HUDEP-2 (cell line): ENCODE measurements around the gene HPSE2.
"Not testable (repeated sequence)": the region's sequence is repeated elsewhere in the genome, so short reads cannot be mapped to it uniquely, and the experiment has no call there.

ENCODE experiments used
- DNase-seq, 76 experiments: peaks; one replicate each; lab custom pipeline; 2025; ENCODE audit not compliant: unreplicated experiment in 76 of 76; lab: John Stamatoyannopoulos, UW

The HPSE2 gene

DNA sequence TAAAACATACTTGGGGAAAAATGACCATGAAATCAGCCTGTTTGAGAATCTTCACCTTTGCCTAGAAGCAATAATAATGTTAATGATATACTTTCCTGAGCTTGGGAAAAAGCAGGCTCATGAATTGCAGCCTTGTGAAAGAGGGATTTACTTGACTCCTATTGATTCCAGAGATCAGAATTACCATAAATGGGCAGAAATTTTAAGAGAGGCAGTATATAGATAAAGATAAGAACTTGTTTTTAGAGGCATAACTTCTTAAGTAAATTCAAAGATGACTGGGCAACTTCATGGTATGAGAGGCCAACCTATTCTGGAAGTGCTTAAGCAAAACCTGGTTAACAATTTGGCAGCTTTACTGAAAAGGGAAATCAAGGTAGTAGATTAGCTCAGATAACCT, 225.4 kb downstream of the HPSE2 start:
- DNase-seq: no peak

DNA sequence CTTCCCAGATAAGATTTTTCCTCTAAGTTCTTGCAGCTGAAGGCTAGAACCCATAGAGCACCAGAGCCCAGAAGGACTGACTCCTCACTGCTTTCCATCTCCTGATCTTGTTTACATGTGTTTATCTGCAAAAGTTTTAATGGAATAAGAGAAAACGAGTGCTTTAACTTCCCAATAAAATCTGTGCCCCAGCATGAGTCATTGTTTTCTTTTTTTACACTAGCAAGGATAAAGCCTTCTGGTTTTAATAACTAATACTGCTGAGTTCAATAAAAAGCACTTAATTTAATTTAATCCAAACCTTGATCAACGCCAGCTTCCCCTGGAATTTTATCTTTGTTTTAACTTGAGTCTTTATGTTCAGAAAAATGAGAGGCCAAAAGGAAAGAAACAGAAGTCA, 227.6 kb downstream of the HPSE2 start:
- no peak for DNase-seq

DNA sequence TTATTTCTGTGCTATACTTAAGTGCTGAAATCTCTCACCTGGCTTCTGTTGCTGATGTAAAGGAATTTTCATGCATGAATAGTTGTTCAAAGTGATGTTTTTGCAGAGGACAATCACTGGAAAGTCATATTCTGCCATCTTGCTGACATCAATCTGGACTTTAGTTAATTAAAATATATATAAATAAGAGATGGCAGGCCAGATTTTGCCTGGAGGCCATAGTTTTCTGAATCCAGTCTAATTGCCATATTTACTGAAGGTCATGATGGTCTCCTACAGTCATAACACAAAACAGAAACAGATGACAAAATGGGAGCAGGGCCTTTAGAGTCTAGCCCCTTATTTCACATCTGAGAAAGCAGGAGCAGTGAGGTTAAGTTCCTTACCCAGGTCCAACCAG, 228.2 kb downstream of the HPSE2 start:
- no peak for DNase-seq

DNA sequence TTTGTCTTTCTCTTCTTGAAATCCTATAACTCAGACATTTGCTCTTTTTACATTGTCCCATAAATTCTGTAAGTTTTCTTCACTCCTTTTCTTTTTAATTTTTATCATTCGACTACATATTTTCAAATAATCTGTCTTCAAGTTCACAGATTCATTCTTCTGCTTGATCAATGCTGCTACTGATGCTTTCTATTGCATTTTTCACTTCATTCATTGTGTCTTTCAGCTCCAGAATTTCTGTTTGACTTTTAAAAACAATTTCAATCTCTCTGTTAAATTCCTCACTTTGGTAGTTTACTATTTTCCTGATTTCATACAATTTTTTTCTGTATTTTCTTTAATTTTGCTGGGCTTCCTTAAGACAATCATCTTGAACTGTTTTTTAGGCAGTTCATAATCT, 230.4 kb downstream of the HPSE2 start:
- DNase-seq: no peak

DNA sequence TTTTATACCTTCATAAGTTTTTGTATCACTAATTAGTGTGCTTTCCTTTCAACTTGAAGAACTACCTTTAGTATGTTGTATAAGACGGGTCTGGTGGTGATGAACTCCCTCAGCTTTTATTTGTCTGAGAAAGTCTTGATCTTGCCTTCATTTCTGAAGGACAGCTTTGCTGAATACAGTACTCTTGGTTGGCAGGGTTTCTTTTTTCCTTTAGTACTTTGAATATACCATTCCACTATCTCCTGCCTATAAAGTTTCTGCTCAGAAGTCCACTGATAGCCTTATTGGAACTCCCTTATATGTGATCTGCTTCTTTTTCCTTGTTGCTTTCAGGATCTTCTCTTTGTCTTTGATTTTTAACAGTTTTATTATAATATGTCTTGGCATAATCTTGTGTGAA, 230.9 kb downstream of the HPSE2 start:
- DNase-seq: no peak

DNA sequence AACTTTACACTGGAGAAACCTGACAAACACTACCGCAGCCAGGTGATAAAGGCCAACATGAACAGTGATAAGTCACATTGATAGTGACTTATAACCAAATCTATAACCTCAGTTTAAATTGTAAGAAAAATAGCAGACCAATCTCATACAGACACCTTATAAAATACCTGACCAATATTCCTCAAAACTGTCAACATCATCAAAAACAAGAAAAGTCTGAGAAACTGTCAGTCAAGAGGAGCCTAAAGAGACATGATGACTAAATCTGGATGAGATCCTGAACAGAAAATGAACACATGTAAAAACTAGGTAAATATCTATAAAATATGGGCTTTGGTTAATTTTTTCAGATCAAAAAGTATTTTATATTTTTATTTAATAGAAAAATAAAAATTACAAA, 233.3 kb downstream of the HPSE2 start:
- no peak for DNase-seq

DNA sequence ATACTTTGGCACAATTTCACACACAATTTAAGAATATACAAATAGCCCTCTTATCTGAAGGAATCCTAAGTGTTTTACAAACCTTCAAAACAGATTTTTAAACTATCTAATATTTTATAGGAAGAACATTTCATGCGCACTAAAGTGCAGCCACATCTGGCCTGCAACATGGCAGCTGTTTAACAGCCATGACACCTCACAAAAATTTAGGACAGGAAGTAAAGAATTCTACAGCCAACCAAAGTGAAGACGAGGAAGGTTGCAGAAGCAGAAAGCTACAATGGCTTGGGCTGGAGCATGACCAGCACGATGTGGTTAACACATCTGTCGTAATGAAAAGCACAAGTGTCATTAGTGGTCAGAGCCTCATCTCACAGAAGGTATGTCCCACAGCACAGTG, 238.1 kb downstream of the HPSE2 start:
- DNase-seq: no peak

DNA sequence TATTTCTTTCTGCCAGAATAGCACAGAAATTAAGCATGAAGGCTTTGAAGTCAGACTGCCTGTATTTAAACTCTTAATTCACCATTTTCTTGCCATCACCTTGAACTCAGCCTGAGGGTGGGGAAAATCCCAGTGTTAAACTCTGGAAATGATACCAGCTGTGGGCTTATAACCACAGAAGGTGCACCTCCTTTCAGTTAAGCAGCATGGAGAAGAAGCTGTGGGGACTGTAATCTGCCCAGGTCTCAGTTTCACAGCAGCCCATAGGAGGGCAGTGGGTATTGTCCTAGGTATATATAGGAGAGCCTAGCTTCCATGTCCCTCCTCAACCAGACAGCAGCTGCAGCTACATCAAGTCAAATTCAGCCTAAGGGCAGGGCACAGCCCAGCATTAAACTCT, 241.6 kb downstream of the HPSE2 start:
- no peak for DNase-seq

DNA sequence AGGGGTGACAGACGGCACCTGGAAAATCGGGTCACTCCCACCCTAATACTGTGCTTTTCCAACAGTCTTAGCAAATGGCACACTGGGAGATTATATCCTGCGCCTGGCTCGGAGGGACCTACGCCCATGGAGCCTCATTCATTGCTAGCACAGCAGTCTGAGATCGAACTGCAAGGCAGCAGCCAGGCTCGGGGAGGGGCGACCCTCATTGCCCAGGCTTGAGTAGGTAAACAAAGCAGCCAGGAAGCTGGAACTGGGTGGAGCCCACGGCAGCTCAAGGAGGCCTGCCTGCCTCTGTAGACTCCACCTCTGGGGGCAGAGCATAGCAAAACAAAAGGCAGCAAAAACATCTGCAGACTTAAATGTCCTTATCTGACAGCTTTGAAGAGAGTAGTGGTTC, 251.9 kb downstream of the HPSE2 start:
- not testable (repeated sequence) for DNase-seq

DNA sequence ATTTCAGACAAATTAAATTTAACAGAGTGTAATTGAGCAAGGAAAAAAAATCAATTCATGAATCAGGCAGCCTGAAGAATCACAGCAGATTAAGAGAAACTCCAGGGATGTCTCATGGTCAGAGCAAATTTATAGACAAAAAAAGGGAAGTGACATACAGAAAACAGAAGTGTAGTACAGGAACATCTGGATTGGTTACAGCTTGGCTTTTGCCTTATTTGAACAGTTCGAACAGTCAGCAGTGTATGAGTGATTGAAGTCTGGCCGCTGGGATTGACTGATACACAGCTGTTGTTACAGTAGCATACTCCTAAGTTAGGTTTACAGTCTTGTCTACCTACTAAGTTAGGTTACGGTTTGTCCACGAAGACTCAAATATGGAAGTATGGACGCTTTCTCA, 255.3 kb downstream of the HPSE2 start:
- no peak for DNase-seq

DNA sequence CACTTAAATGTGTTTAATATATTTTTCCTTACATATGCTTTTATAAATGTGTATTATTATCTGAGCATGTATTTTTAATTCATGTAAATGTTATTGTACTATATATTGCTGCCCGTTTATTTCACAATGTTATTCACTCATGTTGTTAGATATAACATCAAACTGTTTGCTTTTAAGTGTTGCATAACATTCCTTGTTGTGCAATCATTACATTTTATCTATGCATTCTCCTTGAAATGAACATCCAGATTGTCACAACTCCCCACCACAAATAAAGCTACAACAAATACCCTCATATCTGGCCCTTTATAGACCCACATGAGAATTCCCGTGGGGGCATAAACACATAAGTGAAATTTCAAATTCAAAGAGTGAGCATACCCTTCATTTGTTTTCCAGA, 264.2 kb downstream of the HPSE2 start:
- DNase-seq: no peak

DNA sequence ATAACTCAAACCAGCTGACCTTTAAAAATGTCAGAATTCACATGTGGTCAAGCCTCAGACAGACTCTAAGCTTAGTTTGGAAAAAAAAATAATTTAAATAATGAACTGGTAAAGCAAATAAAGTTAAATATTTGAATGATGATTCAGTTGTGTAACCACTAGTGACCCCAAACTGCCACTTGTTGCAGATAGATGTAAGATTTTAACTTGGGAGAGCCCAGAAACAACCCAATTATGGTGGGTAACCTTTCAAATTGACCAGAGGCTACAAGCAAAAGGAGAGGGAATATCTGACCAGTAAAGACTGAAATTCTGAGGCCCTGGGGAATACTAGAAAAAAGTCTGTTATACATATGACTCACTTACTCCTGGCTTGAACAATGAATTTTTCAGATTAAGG, 268.1 kb downstream of the HPSE2 start:
- no peak for DNase-seq

DNA sequence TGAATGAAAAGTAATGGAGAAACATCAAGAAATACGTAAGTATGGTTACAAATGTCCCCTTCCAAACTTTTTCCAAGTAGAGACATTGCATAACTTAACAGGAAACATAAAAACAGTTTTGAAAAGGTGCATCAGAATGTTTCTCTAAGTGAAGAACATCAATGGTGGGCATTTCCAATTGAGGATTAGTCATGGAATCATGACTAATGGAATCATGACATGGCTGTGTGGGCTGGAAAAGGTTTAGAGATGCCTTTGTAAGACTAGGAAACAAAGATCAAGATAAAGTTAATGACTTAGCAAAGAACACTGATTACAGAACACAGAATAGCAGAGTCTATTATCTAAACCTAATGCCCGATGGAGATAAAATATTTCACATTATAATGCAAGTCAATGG, 272.0 kb downstream of the HPSE2 start:
- DNase-seq: no peak

DNA sequence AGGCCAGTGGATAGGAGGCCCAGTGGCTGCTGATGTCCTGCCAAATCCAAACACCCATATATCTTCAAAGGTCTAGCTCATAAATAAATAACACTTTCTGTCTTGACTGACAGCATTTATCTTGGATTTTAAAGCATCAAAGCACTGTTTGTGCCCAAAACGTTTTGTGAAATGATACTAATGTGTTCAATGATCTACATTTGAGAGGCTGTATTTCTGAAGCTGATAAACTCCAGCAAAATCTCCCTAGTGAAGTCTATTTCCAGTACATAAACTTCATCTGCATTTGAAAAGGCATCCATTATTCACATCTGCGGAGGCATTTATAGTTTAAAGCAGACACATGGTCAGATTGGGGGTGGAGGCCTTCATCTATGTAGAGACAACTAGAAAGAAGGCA, 276.3 kb downstream of the HPSE2 start:
- DNase-seq: no peak

DNA sequence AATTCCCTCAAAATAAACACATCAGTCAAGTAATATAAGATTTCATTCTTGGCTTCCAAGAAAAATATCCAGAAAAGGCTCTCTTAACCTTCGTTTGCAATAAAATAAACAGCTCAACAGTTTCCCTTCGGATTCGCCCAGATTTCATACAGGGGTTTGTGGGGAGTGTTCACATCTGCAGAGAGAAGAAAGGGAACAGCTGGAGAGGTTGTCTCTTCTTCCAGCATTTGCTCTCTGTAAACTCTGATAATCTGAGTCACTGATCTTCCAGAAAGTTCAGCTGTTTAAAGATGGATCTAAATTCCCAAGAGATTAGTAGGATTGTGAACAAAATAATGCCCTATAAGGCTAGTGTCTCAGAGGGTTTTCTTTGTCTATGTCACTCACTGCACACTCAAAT, 277.9 kb downstream of the HPSE2 start:
- no peak for DNase-seq

DNA sequence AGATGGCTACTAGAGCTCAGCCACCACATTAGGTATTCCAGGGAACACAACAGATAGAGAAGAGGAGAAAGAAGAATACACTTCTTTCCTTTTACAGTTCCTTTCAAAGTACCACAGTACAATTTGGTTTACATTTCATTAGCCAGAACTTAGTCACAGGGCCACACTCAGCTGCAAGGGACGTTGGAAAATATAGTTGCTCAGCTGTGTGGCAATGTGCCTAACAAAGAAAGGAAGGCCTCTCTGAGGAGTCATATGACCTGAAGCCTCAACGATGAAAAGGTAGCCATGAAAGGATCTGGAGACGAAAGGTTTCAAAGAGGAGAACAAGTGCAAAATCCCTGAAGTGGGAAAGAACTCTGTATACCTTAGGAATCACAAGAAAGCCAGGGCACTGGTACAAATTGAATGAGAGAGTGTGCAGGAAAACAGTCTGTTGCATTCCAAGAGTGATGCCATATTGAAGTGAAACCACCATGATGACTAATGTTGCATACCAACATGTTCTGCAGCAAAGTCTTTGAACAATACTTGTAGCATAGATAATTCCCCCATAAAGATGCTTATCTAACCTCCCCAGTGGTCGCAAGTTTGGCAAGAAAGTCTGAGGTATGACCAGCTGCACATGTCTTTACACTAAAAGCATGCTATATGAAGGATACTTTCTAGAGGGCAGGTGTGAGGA, 278.9 kb downstream of the HPSE2 start:
- no peak for DNase-seq

DNA sequence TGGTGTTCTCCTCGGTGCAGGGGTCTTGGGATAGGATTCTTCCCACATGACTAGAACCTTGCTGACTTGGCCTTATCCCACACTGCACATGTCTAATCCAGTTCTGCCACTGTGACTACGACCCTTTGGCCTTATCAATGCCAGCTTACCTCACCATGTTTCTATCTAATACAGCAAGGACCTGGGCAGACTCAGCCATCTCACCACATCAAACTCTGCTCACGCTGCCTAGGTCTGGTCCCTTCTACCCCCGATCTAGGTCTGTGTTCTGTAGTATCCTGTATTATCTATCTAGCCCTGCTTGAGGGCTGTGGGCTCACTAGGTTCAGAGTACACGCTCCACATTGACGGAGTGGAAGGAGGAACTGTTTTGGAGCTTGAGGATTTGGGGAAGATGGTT, 282.4 kb downstream of the HPSE2 start:
- peak in 1 of 76 experiments; percentile 2 for DNase-seq

DNA sequence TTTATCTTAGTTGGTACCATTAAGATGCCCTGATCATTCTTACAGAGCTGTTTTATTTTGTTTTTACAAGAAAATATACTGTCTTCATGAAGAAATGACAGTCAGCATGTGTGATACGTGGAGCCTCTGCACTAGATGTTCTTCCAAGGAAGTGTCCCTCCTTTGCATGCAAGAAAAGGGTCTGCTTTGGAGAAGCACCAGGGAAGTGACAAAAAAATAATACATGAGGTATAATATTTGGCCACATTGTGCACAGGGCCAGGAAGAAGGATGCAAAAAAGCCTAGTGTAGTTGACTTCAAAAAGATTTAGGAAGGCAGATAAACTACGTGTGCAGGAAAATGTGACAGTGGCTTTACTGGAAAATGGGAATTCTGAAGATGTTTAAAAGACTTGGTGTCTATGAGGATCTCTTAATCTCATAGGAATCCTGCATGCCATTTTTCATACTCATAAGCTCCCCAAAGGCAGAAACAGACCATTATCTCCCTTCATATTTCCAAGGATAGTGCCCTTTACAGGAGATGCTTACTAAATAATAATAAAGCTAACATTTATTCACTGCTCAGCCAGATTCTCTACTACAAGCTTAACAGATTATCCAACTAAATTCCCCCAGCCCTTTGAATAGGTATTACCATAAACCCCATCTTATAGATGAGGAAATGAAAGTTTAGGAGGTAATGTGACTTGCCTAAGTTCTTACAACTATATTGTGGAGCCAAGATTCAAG, 284.2 kb downstream of the HPSE2 start:
- DNase-seq: no peak

DNA sequence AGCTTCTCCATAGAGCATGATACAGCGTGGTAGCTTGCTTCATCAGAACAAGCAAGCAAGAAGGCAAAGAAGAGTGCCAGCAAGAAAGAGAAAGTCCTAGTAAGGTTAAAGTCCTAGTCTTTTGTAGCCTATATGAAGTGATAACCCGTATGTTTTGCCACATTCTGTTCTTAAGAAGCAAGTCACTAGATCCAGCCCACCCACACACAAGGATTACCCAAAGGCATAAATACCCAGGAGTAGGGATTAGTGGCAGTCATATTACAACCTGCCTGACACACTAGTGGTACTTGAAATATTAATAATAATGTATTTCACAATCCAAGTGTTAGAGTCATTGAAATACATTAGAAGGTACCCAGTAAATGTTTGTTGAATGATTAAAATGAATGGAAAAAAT, 285.5 kb downstream of the HPSE2 start:
- no peak for DNase-seq

DNA sequence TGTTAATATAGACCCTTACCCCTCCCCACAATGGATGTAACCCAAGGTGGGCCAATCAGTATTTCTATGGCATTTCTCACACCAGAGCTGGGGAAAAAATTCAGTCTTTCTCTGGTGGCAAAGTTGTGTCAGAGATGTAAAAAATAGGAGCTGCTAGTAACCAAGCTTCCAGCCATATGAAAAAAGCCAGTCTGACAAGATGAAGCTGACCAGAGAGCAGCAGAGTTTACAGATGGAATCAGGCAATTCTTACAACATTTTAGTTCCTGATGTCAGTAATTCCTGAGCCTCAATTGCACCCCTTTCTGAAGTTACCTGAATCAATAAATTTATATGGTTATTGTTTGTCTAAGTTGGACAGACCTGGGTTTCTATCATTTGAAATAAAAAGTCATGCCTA, 286.3 kb downstream of the HPSE2 start:
- no peak for DNase-seq

DNA sequence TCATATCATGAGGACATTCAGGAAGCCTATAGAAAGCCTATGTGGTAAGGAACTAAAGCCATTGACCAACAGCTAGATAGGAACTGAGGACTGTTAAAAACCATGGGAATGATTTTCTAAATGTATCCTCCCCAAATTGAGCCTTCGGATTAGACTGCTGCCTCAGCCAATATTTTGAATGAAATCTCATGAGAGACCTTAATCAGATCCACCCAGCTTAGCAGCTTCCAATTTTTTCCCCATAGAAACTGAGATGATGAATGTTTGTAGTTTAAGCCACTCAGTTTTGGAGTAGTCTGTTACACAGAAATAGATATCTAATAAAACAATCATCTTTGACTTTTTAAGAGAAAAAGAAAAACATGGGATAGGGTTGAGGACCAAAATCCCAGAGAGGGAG, 292.0 kb downstream of the HPSE2 start:
- DNase-seq: no peak

DNA sequence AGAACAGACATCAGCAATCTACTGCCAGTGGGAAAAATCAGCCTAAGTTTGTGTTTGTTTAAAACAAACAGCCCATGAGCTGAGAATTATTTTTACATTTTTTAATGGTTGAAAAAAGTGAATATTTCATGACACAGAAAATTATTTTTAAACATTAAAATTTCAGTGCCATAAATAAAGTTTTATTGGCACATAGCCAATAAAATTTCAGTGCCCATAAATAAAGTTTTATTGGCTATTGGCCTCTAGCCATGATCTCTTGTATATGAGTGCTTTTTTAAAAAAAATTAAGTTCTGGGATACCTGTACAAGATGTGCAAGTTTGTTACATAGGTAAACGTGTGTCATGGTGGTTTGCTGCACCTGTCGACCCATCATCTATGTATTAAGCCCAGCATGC, 305.9 kb downstream of the HPSE2 start:
- no peak for DNase-seq

DNA sequence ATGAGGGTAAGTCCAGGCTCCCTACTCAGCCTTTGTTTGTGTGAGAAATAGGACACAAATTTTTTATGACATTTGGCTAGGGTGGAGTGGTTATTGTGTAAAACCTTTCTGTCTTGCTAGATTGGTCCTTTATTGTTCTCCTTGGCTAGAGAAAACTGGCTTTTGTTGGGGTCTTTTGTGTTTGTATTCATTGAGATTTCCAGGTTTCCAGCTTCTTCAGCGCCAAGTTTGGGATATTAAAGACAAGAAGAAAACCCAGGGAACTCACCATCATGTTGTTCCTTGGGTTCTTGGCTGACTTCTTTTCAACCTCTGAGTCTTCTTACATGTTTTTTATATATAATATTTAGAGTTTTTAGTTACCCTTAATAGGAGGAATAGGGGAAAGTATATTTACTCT, 310.0 kb downstream of the HPSE2 start:
- DNase-seq: no peak
